ENCODE measurements around the gene NRN1L. TPM values are rescaled to one million over a fixed set of nuclear protein-coding genes. Genes with fewer than 3 reads are reported as not detected.
A peak's percentile ranks its signal among the peaks of the same experiment; 100 is the strongest.
"Not testable (repeated sequence)": the region's sequence is repeated elsewhere in the genome, so short reads cannot be mapped to it uniquely, and the experiment has no call there.

The NRN1L gene
- total and polyA plus RNA-seq, 2 donors: 1.9 TPM; not detected in 1

DNA sequence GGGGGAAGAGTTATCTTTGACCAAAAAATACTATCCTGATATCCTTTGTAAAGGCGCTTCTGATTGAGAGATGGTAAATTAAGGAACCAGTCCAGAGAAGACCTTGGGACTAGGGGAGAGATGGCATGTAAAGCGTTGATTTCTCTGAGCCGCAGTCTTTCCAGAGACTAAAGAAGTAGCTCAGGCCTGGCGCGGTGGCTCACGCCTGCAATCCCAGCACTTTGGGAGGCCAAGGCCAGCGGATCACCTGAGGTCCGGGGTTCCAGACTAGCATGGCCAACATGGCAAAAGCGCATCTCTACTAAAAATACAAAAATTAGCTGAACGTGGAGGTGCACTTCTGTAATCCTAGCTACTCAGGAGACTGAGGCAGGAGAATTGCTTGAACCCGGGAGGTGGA lies 36.6 kb upstream of the NRN1L start:
- no peak for DNase-seq (ENCODE audit: extremely low spot score)
- WGBS: 90% methylated on average over 11 of the region's 11 CpGs
- Histone ChIP-seq H3K4me3 (ENCODE audit: low read depth, low read length) (peak overlapping the region; percentile 90), H3K4me1 (ENCODE audit: insufficient read depth) (peaks cover 3% of the 10 kb centered on the region), H3K27ac (ENCODE audit: low read depth) (no peak overlapping the region), H3K36me3 (ENCODE audit: insufficient read depth) (no peaks in the 10 kb centered on the region)

GRCh38 chr16:67853670-67854069 lies 31.0 kb upstream of the NRN1L start:
- no peak overlapping the region for H3K27ac ChIP-seq (ENCODE audit: low read depth)
- DNase-seq (ENCODE audit: extremely low spot score): no peak
- no peak overlapping the region for H3K4me3 ChIP-seq (ENCODE audit: low read depth, low read length)
- no peaks in the 10 kb centered on the region for H3K36me3 ChIP-seq (ENCODE audit: insufficient read depth)
- H3K4me1 ChIP-seq (ENCODE audit: insufficient read depth): peaks cover 3% of the 10 kb centered on the region
- 97% methylated on average over 3 of the region's 3 CpGs for WGBS

GRCh38 chr16:67855789-67856188 lies 28.9 kb upstream of the NRN1L start:
- Histone ChIP-seq H3K36me3 (ENCODE audit: insufficient read depth) (no peaks in the 10 kb centered on the region), H3K4me1 (ENCODE audit: insufficient read depth) (peaks cover 3% of the 10 kb centered on the region), H3K4me3 (ENCODE audit: low read depth, low read length) (no peak overlapping the region), H3K27ac (ENCODE audit: low read depth) (no peak overlapping the region)
- no peak for DNase-seq (ENCODE audit: extremely low spot score)
- 79% methylated on average over 10 of the region's 10 CpGs for WGBS

- Histone ChIP-seq H3K27ac (ENCODE audit: low read depth) (peak overlapping the region; percentile 65), H3K4me1 (ENCODE audit: insufficient read depth) (peaks cover 3% of the 10 kb centered on the region), H3K36me3 (ENCODE audit: insufficient read depth) (no peaks in the 10 kb centered on the region), H3K4me3 (ENCODE audit: low read depth, low read length) (no peak overlapping the region)
- 89% methylated on average over 5 of the region's 5 CpGs for WGBS
- DNase-seq (ENCODE audit: extremely low spot score): no peak
These were observed 27.6 kb upstream of the NRN1L start for GRCh38 chr16:67856927-67857546.

- Histone ChIP-seq H3K36me3 (ENCODE audit: insufficient read depth) (no peaks in the 10 kb centered on the region), H3K4me3 (ENCODE audit: low read depth, low read length) (no peak overlapping the region), H3K27ac (ENCODE audit: low read depth) (peak overlapping the region; percentile 67), H3K4me1 (ENCODE audit: insufficient read depth) (peaks cover 3% of the 10 kb centered on the region)
- DNase-seq (ENCODE audit: extremely low spot score): peak; percentile 80
- WGBS: 48% methylated on average over 3 of the region's 3 CpGs
These were observed 27.0 kb upstream of the NRN1L start for GRCh38 chr16:67857547-67858233.

DNA sequence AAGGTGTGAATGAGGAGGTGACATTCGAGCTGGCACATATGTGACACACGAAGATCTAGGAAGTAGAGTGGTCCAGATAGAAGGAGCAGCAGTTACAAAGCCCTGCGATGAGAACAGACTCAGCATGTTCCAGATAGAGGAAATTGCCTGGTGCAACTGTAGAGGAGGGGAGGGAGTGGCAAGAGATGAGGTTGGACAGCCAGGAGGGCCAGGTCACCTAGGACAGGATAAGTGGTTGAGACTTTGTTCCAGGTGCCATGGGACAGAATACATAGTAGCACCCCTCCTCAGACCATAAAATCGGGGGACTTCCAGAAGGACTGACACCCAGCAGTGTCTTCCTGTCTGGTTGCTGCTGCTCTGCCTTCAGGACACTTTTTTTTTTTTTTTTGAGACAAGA lies 26.2 kb upstream of the NRN1L start:
- Histone ChIP-seq H3K4me1 (ENCODE audit: insufficient read depth) (peaks cover 3% of the 10 kb centered on the region), H3K4me3 (ENCODE audit: low read depth, low read length) (no peak overlapping the region), H3K27ac (ENCODE audit: low read depth) (peak overlapping the region; percentile 67), H3K36me3 (ENCODE audit: insufficient read depth) (no peaks in the 10 kb centered on the region)
- WGBS: 74% methylated on average over 4 of the region's 4 CpGs
- DNase-seq (ENCODE audit: extremely low spot score): no peak

- WGBS: 77% methylated on average over 8 of the region's 8 CpGs
- Histone ChIP-seq H3K4me3 (ENCODE audit: low read depth, low read length) (no peak overlapping the region), H3K27ac (ENCODE audit: low read depth) (no peak overlapping the region), H3K4me1 (ENCODE audit: insufficient read depth) (peaks cover 5% of the 10 kb centered on the region), H3K36me3 (ENCODE audit: insufficient read depth) (no peaks in the 10 kb centered on the region)
- DNase-seq (ENCODE audit: extremely low spot score): no peak
These were observed 23.9 kb upstream of the NRN1L start for GRCh38 chr16:67860589-67861398.

- H3K4me3 ChIP-seq (ENCODE audit: low read depth, low read length): no peak overlapping the region
- H3K36me3 ChIP-seq (ENCODE audit: insufficient read depth): no peaks in the 10 kb centered on the region
- no peak overlapping the region for H3K27ac ChIP-seq (ENCODE audit: low read depth)
- peaks cover 4% of the 10 kb centered on the region for H3K4me1 ChIP-seq (ENCODE audit: insufficient read depth)
- 87% methylated on average over 6 of the region's 6 CpGs for WGBS
- no peak for DNase-seq (ENCODE audit: extremely low spot score)
These were observed 22.8 kb upstream of the NRN1L start for GRCh38 chr16:67861877-67862276.

GRCh38 chr16:67862623-67863583 lies 21.8 kb upstream of the NRN1L start:
- H3K36me3 ChIP-seq (ENCODE audit: insufficient read depth): no peaks in the 10 kb centered on the region
- peaks cover 1% of the 10 kb centered on the region for H3K4me1 ChIP-seq (ENCODE audit: insufficient read depth)
- WGBS: 64% methylated on average over 11 of the region's 11 CpGs
- DNase-seq (ENCODE audit: extremely low spot score): no peak
- H3K27ac ChIP-seq (ENCODE audit: low read depth): peak overlapping the region; percentile 42
- no peak overlapping the region for H3K4me3 ChIP-seq (ENCODE audit: low read depth, low read length)

DNA sequence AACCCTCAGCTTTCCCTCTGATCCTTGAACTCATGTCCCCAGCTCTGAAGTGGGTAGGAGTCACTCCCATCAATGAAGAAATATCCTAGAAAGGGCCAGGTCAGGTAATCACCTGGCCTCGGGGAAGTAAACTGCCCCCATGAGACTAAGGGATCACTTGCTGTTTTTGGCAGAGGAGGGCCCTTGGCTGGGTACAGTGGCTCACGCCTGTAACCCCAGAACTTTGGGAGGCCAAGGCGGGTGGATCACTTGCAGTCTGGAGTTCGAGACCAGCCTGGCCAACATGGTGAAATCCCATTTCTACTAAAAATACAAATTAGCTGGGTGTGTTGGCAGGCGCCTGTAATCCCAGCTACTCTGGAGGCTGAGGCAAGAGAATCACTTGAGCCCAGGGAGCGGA lies 20.6 kb upstream of the NRN1L start:
- H3K4me1 ChIP-seq (ENCODE audit: insufficient read depth); H3K4me3 ChIP-seq (ENCODE audit: low read depth, low read length); H3K27ac ChIP-seq (ENCODE audit: low read depth); DNase-seq (ENCODE audit: extremely low spot score); H3K36me3 ChIP-seq (ENCODE audit: insufficient read depth): not testable (repeated sequence)
- 93% methylated on average over 6 of the region's 6 CpGs for WGBS

DNA sequence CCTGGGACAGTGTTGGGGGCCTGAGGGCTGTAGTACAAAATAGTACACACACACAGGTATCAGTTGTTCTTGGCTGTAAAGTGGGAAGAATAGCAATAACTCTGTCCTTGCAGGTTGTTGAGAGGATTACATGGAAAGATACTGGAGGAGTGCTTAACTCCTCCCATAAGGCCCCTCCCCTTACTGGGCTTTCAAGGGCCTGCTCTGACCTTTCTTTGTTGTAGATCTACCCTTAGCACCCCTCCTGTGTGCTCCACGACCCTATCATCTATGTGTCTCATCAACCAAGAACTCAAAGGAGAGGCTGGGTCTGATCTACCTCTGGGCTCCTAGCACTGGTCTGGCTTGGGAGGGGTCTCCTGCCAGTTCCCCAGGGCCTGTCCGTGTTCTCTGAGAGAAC lies 20.1 kb upstream of the NRN1L start:
- WGBS: 69% methylated on average over 2 of the region's 2 CpGs
- peaks cover 1% of the 10 kb centered on the region for H3K4me1 ChIP-seq (ENCODE audit: insufficient read depth)
- no peak overlapping the region for H3K27ac ChIP-seq (ENCODE audit: low read depth)
- no peak for DNase-seq (ENCODE audit: extremely low spot score)
- no peaks in the 10 kb centered on the region for H3K36me3 ChIP-seq (ENCODE audit: insufficient read depth)
- no peak overlapping the region for H3K4me3 ChIP-seq (ENCODE audit: low read depth, low read length)

GRCh38 chr16:67865318-67865717 lies 19.4 kb upstream of the NRN1L start:
- 94% methylated on average over 2 of the region's 2 CpGs for WGBS
- Histone ChIP-seq H3K4me3 (ENCODE audit: low read depth, low read length) (no peak overlapping the region), H3K4me1 (ENCODE audit: insufficient read depth) (peaks cover 1% of the 10 kb centered on the region), H3K36me3 (ENCODE audit: insufficient read depth) (no peaks in the 10 kb centered on the region), H3K27ac (ENCODE audit: low read depth) (no peak overlapping the region)
- no peak for DNase-seq (ENCODE audit: extremely low spot score)

DNA sequence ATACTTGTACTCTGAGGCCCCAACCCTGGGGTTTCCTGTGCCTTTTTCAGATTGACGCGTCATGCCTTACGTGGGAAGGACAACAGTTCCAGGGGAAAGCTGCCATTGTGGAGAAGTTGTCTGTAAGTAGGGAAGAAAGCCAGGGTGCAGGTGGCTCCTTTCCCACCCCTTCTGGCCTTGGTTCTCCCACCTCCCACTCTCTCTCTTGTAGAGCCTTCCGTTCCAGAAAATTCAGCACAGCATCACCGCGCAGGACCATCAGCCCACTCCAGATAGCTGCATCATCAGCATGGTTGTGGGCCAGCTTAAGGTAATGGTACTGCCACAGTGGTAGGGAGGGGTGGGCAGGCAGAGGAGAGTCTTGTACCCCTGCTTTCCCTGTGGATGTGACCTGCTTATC lies 16.4 kb upstream of the NRN1L start:
- Histone ChIP-seq H3K4me1 (ENCODE audit: insufficient read depth) (peaks cover 1% of the 10 kb centered on the region), H3K27ac (ENCODE audit: low read depth) (no peak overlapping the region), H3K36me3 (ENCODE audit: insufficient read depth) (no peaks in the 10 kb centered on the region), H3K4me3 (ENCODE audit: low read depth, low read length) (no peak overlapping the region)
- no peak for DNase-seq (ENCODE audit: extremely low spot score)
- 92% methylated on average over 6 of the region's 6 CpGs for WGBS
